HEK293T (cell line): ENCODE measurements around the gene OLFM1.

Experiments
- CTCF ChIA-PET: fragments of 350-600 bp; formaldehyde crosslinking; extraction: SDS; loops from one replicate; lab custom pipeline; 2021; ENCODE audit warnings: antibody characterized with exemption, inconsistent platforms; lab: Yijun Ruan, JAX
- POLR2A ChIA-PET: fragments of 350-600 bp; formaldehyde crosslinking; extraction: SDS; loops from one replicate; lab custom pipeline; 2020; ENCODE audit warnings: antibody characterized with exemption, inconsistent platforms; lab: Yijun Ruan, JAX
- DNase-seq: peaks from one replicate; pipeline ENCODE4 v3.0.0; 2012; ENCODE audit warnings: mixed read lengths; ENCODE audit errors: extremely low spot score
- ARNT ChIP-seq: fragments of 450-650 bp; IDR thresholded peaks from 2 replicates; pipeline ENCODE4 v1.6.1; 2017; ENCODE audit warnings: mild to moderate bottlenecking
- BHLHE40 ChIP-seq: fragments of 450-650 bp; IDR thresholded peaks from 2 replicates; pipeline ENCODE4 v1.6.1; 2016; ENCODE audit warnings: mild to moderate bottlenecking, moderate library complexity, borderline replicate concordance
- CTBP1 ChIP-seq: fragments of 450-650 bp; IDR thresholded peaks from 2 replicates; pipeline ENCODE4 v1.6.1; 2016; ENCODE audit warnings: borderline replicate concordance
- ELF4 ChIP-seq: fragments of 450-650 bp; IDR thresholded peaks from 2 replicates; pipeline ENCODE4 v1.6.1; 2017; ENCODE audit warnings: antibody characterized with exemption
- FOXA1 ChIP-seq: fragments of 450-650 bp; IDR thresholded peaks from 2 replicates; pipeline ENCODE4 v1.6.1; 2016; ENCODE audit warnings: mild to moderate bottlenecking
- FOXK2 ChIP-seq: fragments of 450-650 bp; IDR thresholded peaks from 2 replicates; pipeline ENCODE4 v1.6.1; 2016; ENCODE audit warnings: mild to moderate bottlenecking
- FOXM1 ChIP-seq: fragments of 450-650 bp; IDR thresholded peaks from 2 replicates; pipeline ENCODE4 v1.6.1; 2017; ENCODE audit warnings: mild to moderate bottlenecking, borderline replicate concordance
- HDGF ChIP-seq: fragments of 450-650 bp; IDR thresholded peaks from 2 replicates; pipeline ENCODE4 v1.6.1; 2017; ENCODE audit warnings: antibody characterized with exemption, borderline replicate concordance
- L3MBTL2 ChIP-seq: fragments of 450-650 bp; conservative IDR thresholded peaks from 2 replicates; pipeline ENCODE4 v1.6.1; 2016; ENCODE audit warnings: mild to moderate bottlenecking
- NFRKB ChIP-seq: fragments of 450-650 bp; IDR thresholded peaks from 2 replicates; pipeline ENCODE4 v1.6.1; 2016; ENCODE audit warnings: mild to moderate bottlenecking, moderate library complexity
- SP1 ChIP-seq: fragments of 450-650 bp; IDR thresholded peaks from 2 replicates; pipeline ENCODE4 v1.6.1; 2017
- SUZ12 ChIP-seq: fragments of 450-650 bp; IDR thresholded peaks from 2 replicates; pipeline ENCODE4 v1.6.1; 2016; ENCODE audit warnings: mild to moderate bottlenecking
- TARDBP ChIP-seq: fragments of 450-650 bp; IDR thresholded peaks from 2 replicates; pipeline ENCODE4 v1.6.1; 2016
- ZNF384 ChIP-seq: fragments of 450-650 bp; IDR thresholded peaks from 2 replicates; pipeline ENCODE4 v1.6.1; 2016
- TF ChIP-seq, protein P1 (sequence below): fragments of 450-650 bp; IDR thresholded peaks from 2 replicates; pipeline ENCODE4 v1.6.1; 2016

The OLFM1 gene

DNA sequence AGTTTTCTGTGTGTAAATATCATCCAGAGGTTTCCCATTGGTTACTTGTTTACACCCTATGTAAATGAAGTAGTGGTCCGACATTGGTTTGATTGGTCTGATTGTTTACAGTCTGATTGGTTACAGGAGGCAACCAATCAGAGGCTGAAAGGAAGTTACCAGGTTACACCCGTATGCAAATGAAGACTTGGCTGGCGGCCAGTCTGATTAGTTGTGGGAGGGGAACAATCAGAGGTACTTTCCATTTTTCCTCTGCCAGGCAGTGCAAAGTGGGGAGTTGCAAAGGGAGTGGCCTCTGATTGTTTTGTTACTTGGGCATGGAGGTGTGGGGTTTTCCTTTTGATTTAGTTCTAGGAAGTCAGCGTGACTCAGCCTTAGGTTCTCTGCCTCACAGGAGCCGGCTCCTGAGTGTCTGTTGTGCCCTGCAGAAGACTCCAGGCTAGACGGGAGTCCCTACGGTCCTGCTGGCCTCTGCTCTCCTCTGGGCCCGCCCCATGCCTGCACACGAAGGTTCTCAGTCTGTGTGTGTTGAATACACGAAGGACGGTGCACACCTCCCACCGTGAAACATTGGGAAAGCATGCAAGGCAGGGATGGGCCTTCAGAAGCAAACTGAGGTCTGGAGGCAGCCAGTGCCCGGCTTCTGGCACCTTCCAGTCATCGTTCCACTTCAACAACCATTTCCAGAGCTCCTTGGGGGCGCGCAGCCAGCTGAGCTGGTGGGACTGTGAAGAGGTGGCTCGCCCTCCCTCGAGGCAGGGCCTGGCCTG is 42.9 kb downstream of the OLFM1 start:
- no peak for DNase-seq
- CTCF ChIA-PET, result no interaction called here
- POLR2A ChIA-PET, result no interaction called here
- no peak for TF ChIP-seq FOXK2
- TF ChIP-seq FOXA1, result no peak

GRCh38 chr9:135131488-135131887 is 44.0 kb downstream of the OLFM1 start:
- no peak for DNase-seq
- ChIA-PET CTCF (no interaction called here), POLR2A (no interaction called here)
- TF ChIP-seq SP1, result no peak
- no peak for TF ChIP-seq ARNT
- no peak for TF ChIP-seq HDGF
- no peak for TF ChIP-seq ZNF384
- TF ChIP-seq, protein P1, sequence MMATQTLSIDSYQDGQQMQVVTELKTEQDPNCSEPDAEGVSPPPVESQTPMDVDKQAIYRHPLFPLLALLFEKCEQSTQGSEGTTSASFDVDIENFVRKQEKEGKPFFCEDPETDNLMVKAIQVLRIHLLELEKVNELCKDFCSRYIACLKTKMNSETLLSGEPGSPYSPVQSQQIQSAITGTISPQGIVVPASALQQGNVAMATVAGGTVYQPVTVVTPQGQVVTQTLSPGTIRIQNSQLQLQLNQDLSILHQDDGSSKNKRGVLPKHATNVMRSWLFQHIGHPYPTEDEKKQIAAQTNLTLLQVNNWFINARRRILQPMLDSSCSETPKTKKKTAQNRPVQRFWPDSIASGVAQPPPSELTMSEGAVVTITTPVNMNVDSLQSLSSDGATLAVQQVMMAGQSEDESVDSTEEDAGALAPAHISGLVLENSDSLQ, result no peak
- TF ChIP-seq ELF4, result no peak
- TF ChIP-seq SUZ12, result no peak
- TF ChIP-seq FOXK2, result no peak
- no peak for TF ChIP-seq CTBP1
- no peak for TF ChIP-seq BHLHE40

DNA sequence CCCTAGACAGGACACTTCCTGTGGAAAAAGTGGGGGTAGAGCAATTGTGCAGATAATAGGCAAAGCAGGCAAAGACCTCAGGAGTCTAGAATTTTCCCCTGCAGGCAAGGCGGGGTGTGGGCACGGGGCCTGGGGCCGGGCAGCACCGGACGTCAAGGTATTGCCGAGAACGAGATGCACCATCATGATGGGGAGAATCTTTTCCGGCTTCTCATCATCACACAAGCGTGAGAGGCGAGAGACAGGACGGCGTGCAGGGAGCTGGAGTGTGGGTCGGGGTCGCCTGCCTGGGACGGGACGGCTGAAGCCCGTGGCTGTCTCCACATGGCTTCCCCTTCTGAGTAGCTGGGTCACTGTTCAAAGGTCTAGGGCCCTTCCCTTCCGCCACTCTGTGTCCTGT is 44.5 kb downstream of the OLFM1 start:
- DNase-seq, result no peak
- ChIA-PET CTCF (interaction anchor here (0.6 kb wide), 1 partner anchor 226 kb away, joined by 3 read pairs; no protein-coding TSS in a partner anchor), POLR2A (no interaction called here)
- TF ChIP-seq TARDBP (no peak), SP1 (no peak), FOXK2 (no peak), ELF4 (no peak), FOXM1 (no peak)
- TF ChIP-seq, protein P1, result no peak

DNA sequence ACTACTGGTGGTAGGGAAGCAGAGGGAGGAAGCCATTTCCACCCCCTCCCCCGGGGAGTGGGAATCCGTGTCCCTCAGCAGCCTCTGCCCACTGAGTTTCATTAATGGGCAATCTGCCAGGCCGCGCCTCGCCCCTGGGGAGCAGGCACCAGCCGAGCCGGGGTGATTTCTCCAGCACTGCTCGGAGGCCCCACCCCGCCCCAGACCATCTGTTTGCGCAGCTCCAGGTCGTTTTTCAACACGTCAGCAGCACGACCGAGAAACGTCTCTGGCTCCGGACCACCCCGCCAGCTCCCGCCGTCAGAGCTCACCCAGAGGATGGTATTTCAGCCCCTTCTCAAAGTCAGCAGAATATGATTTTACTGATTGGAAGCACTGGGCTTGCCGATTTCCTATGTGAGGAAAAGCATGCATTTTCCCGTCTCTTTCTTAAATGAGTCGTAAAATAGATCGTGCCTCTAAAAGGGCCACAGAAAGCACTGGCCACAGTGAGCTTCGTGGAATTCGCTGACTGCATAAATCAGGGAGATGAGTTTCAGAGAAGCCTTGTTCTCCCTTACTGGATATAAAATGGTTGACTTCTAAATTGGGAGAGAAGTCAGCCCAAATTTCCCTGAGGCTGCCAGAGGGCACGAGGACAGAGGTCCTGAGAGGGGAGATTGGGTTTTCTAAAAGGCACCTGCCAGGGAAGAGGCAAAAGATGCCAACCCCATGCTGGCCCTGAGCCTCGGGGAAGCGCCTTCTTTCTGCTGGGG is 47.0 kb downstream of the OLFM1 start:
- TF ChIP-seq FOXM1, result no peak
- TF ChIP-seq FOXA1, result no peak
- TF ChIP-seq SUZ12, result no peak
- TF ChIP-seq, protein P1, result no peak
- DNase-seq, result no peak
- CTCF ChIA-PET, result no interaction called here
- POLR2A ChIA-PET, result no interaction called here

GRCh38 chr9:135135171-135135928 is 47.9 kb downstream of the OLFM1 start:
- no peak for TF ChIP-seq FOXM1
- no peak for TF ChIP-seq ARNT
- POLR2A ChIA-PET, result no interaction called here
- CTCF ChIA-PET, result no interaction called here
- DNase-seq, result no peak

DNA sequence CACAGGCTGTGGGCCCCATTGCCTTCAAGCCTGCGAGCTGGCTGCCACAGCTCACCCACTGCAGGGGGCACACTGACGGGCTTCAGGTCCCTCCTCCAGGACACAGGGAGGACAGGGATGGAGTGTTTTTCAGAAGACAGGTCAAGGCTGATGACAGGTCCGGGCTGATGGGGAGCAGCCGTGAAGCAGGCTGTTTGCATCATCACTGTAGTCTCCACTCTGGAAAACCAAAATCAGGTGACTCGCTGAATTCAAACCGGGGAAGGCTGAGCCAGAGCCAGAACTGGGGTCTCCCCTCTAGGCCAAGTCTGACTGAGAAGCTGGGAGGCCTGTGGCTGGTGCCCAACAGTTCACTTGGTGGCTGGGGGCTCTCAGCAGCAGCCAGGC is 48.5 kb downstream of the OLFM1 start:
- CTCF ChIA-PET, result no interaction called here
- POLR2A ChIA-PET, result no interaction called here
- TF ChIP-seq TARDBP, result no peak
- no peak for TF ChIP-seq ARNT
- no peak for TF ChIP-seq FOXA1
- TF ChIP-seq ZNF384, result no peak
- TF ChIP-seq, protein P1, result no peak
- TF ChIP-seq BHLHE40, result no peak
- TF ChIP-seq HDGF, result no peak
- TF ChIP-seq CTBP1, result no peak
- no peak for TF ChIP-seq NFRKB
- TF ChIP-seq FOXM1, result no peak
- TF ChIP-seq ELF4, result no peak
- TF ChIP-seq L3MBTL2, result no peak
- DNase-seq, result no peak
